Measurements from ENCODE around the gene YIPF2.
"Not testable (repeated sequence)": the region's sequence is repeated elsewhere in the genome, so short reads cannot be mapped to it uniquely, and the experiment has no call there.

The YIPF2 gene

GRCh38 chr19:10908380-10908960, 20.0 kb downstream of the YIPF2 start:
- DNase-seq, result no peak

GRCh38 chr19:10907925-10908324, 20.5 kb downstream of the YIPF2 start:
- no peak for DNase-seq

- DNase-seq, result no peak
These were observed 29.2 kb downstream of the YIPF2 start for GRCh38 chr19:10899151-10899653.

GRCh38 chr19:10898633-10899032, 29.8 kb downstream of the YIPF2 start:
- DNase-seq, result no peak

- DNase-seq, result peak; percentile 60
These were observed 31.4 kb downstream of the YIPF2 start for GRCh38 chr19:10896851-10897526.

- DNase-seq, result no peak
These were observed 32.5 kb downstream of the YIPF2 start for GRCh38 chr19:10895920-10896319.

- DNase-seq, result no peak
These were observed 33.1 kb downstream of the YIPF2 start for GRCh38 chr19:10895363-10895762.

GRCh38 chr19:10894911-10895213, 33.6 kb downstream of the YIPF2 start:
- DNase-seq, result no peak

GRCh38 chr19:10892256-10892655, 36.2 kb downstream of the YIPF2 start:
- peak; percentile 71 for DNase-seq

GRCh38 chr19:10891405-10892086, 36.9 kb downstream of the YIPF2 start:
- DNase-seq, result peak; percentile 78

- DNase-seq, result no peak
These were observed 38.6 kb downstream of the YIPF2 start for GRCh38 chr19:10889880-10890279.

GRCh38 chr19:10888421-10888866, 40.0 kb downstream of the YIPF2 start:
- DNase-seq, result peak; percentile 62

GRCh38 chr19:10887616-10888367, 40.6 kb downstream of the YIPF2 start:
- DNase-seq, result no peak

GRCh38 chr19:10885201-10886169, 43.0 kb downstream of the YIPF2 start:
- no peak for DNase-seq

- no peak for DNase-seq
These were observed 44.2 kb downstream of the YIPF2 start for GRCh38 chr19:10884274-10884673.

GRCh38 chr19:10882108-10882457, 46.4 kb downstream of the YIPF2 start:
- no peak for DNase-seq

- no peak for DNase-seq
These were observed 46.9 kb downstream of the YIPF2 start for GRCh38 chr19:10881403-10882107.

- DNase-seq, result no peak
These were observed 50.2 kb downstream of the YIPF2 start for GRCh38 chr19:10878253-10878652.

GRCh38 chr19:10877608-10878007, 50.8 kb downstream of the YIPF2 start:
- not testable (repeated sequence) for DNase-seq

GRCh38 chr19:10876459-10877240, 51.8 kb downstream of the YIPF2 start:
- no peak for DNase-seq

GRCh38 chr19:10874024-10874423, 54.4 kb downstream of the YIPF2 start:
- DNase-seq, result no peak

All from NCI-H2107 (cell line).